HFF-Myc (cell line): ENCODE data around the gene PATZ1.

Experiments used
- DNase-seq: peaks from one replicate; pipeline ENCODE4 v3.0.0-alpha.2; 2011; ENCODE audit warnings: low read depth; ENCODE audit errors: extremely low read depth
- H3K4me3 ChIP-seq: replicated peaks from 2 replicates; pipeline ENCODE4 v1.5.1; 2011; ENCODE audit warnings: low read depth, mild to moderate bottlenecking, control low read depth, low read length
- TF ChIP-seq, protein P1 (sequence below): IDR thresholded peaks from 2 replicates; pipeline ENCODE4 v1.5.1; 2012; ENCODE audit warnings: mild to moderate bottlenecking, low read depth, low read length, control low read depth; ENCODE audit errors: missing control alignments

PATZ1 gene

DNA sequence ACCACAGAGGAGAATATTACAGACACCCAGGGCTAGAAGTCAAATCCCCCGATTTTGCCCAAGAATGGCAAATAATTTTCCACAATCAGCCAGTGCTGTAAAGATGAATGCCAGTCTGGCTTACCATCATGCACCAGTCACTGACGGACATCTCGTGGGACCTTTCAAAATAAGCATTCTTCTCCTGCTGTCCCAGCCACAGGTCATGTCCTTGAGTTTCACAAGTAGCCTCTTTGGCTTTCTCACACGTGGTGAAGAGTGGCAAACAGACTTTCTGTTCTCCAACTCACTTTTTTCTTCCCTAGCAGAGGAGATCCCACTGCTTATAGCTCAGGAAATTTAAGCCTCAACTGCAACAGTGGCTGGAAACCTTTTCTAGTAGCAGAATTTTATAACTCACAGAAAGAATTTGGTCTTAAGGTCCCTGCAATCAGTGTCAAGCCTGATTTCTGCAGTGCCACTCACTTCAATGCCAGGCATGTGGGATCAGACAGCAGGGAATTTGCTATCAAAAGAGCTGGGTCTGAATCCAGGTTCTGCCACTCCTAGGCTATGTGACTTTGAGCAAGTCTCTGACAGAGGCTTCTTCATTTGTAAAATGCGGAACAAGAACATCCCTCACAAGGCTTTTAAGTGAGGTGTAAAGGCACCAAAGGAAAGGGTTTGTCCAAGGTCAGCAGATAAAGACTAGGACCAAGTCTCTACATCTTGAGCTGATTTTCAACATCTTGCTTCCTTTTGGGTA, 57.5 kb downstream of the PATZ1 start:
- TF ChIP-seq, protein P1, sequence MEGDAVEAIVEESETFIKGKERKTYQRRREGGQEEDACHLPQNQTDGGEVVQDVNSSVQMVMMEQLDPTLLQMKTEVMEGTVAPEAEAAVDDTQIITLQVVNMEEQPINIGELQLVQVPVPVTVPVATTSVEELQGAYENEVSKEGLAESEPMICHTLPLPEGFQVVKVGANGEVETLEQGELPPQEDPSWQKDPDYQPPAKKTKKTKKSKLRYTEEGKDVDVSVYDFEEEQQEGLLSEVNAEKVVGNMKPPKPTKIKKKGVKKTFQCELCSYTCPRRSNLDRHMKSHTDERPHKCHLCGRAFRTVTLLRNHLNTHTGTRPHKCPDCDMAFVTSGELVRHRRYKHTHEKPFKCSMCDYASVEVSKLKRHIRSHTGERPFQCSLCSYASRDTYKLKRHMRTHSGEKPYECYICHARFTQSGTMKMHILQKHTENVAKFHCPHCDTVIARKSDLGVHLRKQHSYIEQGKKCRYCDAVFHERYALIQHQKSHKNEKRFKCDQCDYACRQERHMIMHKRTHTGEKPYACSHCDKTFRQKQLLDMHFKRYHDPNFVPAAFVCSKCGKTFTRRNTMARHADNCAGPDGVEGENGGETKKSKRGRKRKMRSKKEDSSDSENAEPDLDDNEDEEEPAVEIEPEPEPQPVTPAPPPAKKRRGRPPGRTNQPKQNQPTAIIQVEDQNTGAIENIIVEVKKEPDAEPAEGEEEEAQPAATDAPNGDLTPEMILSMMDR, result no peak
- H3K4me3 ChIP-seq, result no peak overlapping the region
- no peak for DNase-seq

DNA sequence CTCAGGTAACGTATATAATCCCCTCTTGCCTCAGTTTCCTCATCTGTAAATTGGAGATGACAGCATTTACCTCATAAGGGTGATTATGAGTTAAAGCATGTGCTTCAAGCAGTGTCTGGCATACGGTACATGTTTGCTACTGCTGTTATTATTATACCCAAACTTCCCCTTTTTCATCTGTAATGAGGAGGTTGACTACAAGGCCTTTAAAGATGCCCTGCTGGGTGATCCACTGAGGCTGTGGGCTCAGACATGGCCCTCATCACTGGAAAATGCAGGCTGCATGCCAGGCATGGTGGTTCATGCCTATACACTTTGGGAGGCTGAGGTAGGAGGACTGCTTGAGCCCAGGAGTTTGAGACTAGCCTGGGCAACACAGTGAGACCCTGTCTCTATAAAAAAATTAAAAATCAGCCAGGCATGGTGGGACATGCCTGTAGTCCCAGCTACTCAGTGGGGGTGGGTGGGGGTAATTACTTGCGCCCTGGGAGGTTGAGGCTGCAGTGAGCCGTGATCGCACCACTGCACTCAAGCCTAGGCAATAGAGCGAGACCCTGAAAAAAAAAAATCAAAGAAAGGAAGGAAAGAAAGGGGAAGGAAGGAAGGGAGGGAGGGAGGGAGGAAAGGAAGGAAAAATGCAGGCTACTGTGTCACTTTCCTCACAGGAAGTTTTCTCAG, 58.2 kb downstream of the PATZ1 start:
- no peak overlapping the region for H3K4me3 ChIP-seq
- DNase-seq, result no peak
- TF ChIP-seq, protein P1, result no peak

DNA sequence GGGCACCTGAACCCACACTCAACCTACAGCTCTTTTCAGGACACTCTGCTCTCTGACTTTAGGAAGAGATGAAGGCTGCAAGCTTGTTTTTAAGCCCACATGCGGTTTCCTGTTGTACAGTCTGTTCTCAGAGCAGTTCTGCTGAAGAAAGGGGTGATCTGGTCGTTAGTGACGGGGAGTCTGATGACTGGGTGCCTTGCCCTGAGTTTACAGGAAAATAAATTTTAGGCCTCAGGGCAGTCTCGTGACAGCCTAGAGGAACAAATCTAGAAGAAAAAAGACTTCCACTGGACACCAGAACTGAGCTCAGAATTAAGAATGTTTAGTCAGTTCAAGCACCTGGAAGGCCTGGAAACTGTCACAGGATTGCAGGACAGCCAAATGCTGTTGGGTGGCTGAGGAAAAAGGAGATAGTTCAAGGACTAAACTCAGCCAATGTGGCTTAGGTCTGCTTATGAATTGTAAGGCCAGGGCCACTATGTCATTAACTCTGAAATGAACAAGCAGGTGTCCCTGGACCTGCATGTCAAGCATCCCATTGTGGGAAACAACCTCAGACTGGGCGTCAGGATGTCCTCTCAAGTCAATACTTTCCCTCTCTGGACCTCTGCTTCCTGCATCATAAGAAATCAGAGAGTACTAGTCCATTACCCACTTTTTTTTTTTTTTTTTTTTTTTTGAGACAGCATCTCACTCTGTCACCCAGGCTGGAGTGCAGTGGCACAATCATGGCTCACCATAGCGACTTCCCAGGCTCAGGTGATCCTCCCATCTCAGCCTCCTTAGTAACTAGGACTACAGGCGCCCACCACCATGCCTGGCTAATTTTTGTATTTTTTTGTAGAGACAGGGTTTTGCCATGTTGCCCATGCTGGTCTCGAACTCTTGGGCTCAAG, 59.5 kb downstream of the PATZ1 start:
- DNase-seq, result no peak

GRCh38 chr22:31284281-31285155, 61.6 kb downstream of the PATZ1 start:
- no peak for DNase-seq
- TF ChIP-seq, protein P1, result no peak
- no peak overlapping the region for H3K4me3 ChIP-seq

More for the DNA sequence above, 59.5 kb downstream of the PATZ1 start:
- no peak overlapping the region for H3K4me3 ChIP-seq
- TF ChIP-seq, protein P1, result no peak

DNA sequence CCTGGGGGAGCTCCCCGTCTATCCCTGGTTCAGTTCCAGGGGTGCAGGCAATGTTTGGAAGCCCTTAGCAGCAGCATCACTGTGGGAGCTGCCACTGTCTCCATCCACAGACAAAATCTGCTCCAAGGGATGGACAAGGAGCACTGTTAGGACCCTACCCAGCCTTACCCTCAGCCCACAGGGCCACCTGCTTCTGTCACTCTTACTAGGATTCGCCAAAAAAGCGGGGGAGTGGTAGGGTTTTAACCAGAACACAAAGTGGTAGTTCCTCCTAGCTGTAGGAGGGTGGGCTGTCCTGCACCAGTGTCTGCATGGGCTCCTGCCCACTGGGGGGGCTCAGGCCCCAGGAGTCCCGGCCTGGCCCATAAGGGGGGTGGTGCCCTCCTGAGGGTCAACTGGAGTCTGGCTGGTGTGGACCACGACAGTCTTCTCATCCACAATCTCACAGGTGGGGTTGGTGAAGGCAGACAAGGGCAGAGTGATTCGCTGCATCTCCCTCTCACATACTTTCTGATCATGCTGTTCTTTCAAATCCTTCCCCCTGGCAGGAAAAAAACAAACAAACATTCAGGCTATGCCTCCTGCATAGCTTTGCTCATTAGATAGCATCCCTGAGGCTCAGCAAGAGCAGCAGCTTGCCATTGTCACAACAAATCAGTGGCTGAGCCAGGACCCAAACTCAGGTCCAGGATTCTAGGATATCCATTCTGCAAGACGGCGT, 63.2 kb downstream of the PATZ1 start:
- TF ChIP-seq, protein P1, result no peak
- no peak overlapping the region for H3K4me3 ChIP-seq
- no peak for DNase-seq

GRCh38 chr22:31281733-31282132, 64.4 kb downstream of the PATZ1 start:
- TF ChIP-seq, protein P1, result no peak
- H3K4me3 ChIP-seq, result no peak overlapping the region
- DNase-seq, result no peak
